HG02678 (cell line): ENCODE measurements around the gene HOXA7.

Experiments used
- ATAC-seq: cut with Tn5 transposase; IDR thresholded peaks from one replicate; pipeline ENCODE4 v1.9.1; 2021; ENCODE audit warnings: mild to moderate bottlenecking, moderate library complexity; ENCODE audit not compliant: unreplicated experiment

HOXA7 gene

DNA sequence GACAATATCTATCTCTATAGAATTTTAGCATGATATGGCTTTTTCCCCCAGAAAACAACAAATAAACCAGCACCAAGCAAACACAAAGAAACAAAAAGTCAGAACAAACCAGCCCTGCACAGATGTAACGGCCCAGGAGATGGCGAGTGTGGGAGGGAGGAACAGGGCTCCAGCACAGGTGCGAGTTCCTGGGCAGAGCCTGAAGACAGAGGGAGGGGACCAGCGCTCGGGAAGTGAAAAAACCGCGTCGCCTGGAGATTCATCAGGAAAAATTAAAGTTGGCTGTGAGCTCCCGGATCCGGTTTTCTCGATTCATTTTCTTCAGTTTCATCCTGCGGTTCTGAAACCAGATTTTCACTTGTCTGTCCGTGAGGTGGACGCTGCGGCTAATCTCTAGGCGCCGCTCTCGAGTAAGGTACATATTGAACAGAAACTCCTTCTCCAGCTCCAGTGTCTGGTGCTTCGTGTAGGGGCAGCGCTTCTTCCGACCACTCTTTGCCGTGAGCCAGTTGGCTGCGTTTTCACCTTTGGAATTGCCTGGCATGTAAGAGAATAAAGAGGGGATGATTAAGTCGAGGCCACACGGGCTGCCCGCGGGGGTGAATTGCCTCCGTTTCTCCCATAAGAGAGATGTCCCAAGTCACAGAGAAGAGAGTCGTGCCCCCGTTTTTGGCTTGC lies 15.3 kb upstream of the HOXA7 start:
- no peak for ATAC-seq

DNA sequence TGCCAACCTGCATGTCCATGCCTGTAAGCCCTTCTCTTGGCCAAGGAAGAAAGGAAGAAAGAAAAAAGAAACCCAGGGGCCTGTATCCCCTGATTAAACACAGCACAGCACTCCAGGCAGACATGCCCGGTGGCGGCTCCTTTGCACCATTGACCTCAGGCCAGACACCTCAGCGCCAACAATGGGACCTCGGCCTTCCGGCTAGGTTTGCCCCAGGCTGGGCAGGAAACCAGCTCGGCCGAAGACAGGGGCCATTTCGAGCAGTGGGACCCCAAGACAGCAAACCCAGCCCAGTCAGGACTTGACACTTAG lies 14.8 kb upstream of the HOXA7 start:
- no peak for ATAC-seq

DNA sequence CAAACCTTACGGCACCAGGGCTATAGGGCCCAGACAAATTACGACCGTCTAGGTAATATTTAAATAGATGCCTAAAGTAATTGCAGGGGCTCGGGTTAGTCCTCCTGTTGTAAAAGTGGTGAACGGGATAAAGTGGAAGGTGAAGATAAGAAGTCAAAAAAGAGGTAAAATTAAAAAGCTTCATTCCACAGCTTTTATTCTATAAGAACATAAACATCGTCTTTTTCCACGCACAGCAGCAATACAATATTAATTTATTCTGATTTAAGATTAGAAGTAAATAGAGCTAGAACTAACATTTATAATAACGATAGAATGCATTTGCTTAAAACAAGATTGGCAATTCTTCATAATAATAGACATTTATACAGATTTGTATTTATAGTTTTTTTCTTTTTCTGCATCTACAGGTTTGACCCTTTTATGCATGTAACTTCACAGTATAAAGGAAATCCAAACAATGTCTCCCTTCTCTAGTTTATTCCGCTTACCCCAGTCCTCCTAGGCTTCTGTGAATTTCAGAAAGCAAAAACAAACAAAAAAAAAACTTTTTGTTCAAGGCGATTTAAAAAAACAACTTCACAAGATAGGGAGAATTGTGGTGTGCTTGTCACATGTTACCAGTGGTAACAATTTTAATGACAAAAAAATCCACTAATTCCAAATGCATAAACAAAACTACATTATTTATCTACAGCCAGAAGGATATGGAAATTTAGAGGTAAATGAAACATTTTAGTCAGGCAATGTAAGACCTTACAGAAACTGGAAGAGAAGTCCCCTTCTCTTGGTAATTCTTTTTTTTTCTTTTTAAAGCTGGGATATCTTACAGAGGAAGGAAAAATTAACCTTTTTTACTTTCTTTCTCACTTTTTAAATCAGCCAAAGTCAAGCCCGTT lies 14.2 kb upstream of the HOXA7 start:
- no peak for ATAC-seq

DNA sequence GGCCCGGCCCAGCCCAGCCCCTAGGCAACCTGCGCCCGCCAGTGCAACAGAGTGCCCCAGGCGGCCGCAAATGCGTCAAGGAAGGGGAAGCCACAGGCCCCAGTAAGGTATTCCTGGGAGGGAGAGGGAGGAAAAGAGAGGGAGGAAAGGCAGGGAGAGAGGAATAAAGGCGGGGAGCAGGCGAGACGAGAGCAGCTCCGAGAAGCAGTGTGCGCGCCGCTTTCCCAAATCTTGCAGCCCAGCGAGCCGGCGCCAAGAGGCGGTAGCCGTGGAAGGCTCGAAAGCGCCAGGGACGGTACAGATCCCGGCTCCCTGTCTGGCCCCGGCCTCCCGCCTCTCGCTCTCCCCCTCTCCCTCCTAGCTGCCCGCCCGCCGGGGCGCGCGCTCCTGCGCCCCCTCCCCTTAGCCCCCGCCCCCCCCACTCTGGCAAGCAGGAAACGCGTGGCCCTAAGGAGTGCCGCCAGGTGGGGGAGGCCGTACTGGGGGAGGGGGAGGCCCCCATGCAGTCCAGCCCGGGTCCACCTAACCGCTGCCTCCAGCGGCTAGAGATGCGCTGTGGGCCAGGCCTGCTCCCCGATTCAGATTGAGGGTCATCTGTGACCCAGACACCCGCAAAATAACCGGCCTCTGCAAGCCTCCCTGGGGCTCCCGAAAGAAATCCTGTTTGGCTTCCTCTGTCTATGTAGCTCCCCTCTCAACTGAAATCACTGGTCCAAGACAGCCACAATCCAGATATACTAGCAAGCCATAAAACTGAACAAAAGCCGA lies 13.4 kb upstream of the HOXA7 start:
- ATAC-seq = no peak

DNA sequence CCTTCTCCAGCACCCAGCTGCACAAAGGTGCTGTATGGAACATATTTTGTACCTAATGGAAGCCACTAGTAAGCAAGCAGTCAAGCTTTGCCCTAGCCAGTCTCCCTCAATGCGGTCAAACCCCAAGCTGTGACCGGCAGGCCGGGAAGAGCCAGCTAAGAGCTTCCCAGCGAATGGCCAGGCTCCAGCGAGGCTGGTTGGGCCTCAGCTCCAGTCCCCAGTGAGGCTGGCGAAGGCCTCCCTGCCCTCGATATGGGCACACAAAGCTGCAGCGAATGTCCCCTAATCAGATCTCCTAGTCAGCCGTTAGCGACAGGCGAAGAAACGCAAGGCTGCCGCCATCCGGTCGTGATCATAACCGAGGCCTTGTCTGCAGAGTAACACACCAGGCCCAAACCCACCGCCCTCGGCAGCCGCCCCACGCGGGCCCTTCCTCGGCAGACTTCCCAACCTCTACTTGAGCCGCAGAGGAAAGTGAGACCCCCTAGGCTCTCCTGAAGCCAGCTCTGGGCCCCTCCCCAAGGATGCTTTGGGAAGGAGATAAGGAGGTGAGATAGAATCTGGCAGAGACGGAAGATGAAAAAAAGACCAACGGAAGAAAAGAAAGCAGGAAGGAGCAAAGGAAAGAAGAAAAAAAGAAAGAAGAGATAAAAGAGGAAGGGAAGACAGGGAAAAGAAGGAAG lies 11.9 kb upstream of the HOXA7 start:
- no peak for ATAC-seq

DNA sequence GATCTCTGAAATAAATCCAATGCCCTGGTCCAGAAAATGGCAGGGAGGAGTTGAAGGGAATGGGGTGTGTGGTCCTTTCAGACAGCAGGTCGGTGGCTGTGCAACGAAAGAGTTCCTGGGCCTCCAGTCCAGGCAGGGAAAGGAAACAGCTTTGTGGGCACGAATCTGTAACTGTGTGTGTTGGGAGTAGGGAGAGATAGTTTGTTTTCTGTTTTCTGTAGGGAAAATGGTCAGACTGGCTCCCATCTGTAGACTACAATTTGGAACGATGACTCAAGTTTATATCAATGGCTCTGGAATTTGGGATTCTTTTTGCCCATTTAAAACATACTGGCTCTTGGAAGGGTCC lies 11.4 kb upstream of the HOXA7 start:
- ATAC-seq = no peak

DNA sequence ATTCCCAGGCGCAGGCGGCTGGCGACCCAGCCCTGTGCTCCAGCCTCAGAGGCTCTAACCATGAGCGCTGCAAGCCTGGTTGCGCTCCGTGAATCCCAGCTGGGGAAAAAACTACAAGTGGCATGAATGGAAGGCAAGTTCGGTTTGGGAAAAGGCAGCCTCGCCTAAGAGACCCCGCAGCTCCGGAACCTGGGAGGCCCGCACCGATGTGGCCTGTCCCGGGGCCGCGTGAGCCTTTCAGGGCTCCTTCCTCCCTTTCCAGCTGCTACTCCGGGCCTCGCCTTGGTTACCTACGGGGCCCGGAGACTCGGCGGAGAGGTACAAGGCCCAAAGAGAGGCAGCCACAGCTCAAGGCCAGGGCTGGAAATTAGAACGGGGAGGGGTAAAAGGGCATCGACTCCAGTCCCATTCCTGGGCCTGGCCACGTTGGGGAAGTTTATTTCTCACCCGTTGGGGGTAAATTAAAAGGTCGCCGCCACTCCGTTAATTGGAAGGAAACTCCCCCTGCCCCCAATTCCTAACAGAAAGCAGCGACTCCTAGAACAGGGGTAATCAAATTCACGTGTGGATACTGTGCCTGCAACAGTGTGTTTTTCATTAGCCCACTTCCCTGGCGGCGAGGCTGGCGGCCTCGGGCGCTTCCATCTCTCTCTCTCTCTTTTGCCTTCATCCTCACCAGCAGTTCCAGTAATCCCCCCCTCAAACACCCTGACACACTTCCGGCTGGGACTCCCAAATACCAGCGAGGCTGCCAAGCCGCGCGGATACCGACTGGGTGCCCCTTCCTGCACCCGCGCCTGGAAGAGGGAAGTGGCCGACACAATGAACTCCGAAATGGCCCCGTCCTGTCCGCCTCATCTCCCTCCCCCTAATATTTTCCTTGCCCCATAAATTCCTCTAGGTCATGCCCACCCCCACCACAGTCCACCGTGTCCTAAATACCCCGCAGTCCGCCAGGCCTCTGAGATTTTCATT lies 10.3 kb upstream of the HOXA7 start:
- no peak for ATAC-seq

DNA sequence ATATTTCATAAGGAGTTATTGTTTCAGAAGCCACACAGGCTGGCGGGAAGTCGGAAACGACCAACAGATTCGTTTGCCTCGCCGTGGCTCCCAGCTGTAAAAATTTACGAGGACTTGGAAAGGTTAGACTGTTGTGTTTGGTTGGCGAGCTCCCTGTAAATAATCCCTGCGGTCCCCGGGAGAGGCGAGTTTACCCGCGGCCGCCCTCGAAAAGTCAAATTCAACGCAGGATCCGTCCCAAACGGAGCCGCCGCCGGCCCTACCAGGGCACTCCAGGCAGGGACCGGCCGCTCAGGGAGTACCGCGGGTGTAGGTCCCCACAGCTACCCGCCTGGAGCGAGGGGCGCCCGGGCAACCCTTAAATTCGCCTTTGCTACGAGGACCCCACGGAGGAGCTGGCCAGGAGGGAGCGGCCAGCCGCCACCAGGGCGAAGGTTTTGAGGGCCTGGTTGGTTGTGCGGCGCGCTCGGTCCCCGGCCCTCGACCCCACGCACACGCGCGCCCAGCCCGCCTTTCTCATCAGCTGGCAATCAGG lies 9.6 kb upstream of the HOXA7 start:
- ATAC-seq = no peak

DNA sequence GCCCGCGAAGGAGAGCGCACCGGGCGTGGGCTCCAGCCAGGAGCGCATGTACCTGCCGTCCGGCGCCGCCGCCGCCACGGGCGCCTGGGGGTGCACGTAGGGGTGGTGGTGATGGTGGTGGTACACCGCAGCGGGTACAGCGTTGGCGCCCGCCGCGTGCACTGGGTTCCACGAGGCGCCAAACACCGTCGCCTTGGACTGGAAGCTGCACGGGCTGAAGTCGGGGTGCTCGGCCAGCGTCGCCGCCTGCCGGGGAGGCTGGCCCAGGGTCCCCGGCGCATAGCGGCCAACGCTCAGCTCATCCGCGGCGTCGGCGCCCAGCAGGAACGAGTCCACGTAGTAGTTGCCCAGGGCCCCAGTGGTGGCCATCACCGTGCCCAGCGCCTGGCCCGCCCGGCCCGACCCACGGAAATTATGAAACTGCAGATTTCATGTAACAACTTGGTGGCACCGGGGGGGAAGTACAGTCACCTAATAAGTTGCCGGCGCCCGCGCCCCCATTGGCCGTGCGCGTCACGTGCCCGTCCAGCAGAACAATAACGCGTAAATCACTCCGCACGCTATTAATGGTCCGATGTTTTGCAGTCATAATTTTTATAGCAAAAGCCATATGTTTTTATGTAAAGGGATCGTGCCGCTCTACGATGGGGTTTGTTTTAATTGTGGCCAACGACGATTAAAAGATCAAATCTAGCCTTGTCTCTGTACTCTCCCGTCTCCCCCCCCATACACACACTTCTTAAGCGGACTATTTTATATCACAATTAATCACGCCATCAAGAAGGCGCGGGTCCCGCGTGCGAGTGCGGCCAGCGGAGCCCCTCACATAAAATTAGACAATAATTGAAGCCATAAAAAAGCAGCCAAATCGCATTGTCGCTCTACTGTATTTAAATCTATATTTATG lies 8.9 kb upstream of the HOXA7 start, which contains the start of gene HOXA9:
Gene HOXA9, minus strand, starts transcription at position 449 of the 907 bp plus-strand sequence. Its CDS starts 80 bp downstream, at position 369.
- no peak for ATAC-seq

DNA sequence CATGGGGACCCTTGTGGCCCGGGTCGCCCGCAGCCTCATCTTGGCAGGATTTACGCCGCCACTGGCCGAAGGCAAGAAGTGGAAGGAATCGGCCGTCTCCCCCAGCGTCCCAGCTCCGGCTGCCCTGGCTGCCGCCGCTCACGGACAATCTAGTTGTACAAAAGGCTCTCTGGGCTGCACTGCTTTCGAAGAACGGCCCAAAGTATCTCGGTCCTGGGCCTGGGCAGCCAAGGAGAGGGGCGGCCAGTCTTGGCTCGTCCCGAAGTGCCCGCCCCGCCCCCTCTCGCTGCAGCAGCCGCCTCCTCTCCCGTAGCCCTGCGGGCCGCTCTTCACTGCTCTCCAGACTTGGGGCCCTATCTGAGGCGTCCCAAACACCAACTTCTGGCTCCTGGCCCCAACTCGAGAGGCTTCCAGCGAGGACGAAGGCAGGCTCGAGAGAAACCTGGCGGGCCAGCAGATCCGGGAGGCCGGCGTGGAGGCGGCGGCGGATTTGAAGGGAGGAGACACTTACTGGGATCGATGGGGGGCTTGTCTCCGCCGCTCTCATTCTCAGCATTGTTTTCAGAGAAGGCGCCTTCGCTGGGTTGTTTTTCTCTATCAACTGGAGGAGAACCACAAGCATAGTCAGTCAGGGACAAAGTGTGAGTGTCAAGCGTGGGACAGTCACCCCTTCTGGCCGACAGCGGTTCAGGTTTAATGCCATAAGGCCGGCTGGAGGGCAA lies 8.1 kb upstream of the HOXA7 start:
- no peak for ATAC-seq

DNA sequence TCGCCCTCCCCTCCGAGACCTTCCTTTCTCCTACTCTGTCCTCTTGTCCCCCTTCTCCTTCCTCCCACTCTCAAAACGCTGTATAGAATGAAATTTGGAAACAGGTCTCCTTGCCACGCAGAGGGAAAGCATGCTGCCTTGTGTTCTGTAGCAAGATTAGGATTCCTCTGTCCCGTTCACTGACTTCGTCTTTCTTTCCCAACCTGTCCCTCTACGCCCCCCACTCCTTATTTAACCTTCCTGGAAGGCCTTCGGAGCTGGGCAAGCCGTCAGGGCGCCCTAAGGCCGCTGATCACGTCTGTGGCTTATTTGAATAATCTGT lies 7.5 kb upstream of the HOXA7 start:
- ATAC-seq = no peak

DNA sequence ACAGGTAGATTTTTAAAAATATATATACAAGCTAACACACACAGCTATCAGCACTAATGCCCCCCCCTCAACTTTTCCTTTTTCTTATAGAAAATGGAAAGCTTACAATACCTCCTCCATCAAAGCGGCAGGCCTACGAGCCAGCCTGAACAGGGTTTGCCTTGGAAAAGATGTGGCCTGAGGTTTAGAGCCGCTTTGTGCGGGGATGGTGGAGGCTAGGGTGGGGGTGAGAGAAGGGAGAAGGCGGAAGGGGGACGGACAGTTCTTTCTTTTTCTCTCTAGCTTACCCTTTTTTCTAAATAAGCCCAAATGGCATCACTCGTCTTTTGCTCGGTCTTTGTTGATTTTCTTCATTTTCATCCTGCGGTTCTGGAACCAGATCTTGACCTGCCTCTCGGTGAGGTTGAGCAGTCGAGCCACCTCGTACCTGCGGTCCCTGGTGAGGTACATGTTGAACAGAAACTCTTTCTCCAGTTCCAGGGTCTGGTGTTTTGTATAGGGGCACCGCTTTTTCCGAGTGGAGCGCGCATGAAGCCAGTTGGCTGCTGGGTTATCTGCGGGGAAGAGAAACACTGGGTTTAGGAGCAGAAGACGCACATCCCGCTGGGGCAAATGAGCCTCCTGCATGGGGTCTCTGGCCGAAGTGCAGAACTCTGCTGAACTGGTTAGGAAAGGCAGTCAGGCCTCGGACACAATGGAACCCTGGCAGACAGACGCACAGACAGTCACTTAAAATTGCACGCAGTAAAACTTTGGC lies 7.0 kb upstream of the HOXA7 start:
- ATAC-seq = no peak

DNA sequence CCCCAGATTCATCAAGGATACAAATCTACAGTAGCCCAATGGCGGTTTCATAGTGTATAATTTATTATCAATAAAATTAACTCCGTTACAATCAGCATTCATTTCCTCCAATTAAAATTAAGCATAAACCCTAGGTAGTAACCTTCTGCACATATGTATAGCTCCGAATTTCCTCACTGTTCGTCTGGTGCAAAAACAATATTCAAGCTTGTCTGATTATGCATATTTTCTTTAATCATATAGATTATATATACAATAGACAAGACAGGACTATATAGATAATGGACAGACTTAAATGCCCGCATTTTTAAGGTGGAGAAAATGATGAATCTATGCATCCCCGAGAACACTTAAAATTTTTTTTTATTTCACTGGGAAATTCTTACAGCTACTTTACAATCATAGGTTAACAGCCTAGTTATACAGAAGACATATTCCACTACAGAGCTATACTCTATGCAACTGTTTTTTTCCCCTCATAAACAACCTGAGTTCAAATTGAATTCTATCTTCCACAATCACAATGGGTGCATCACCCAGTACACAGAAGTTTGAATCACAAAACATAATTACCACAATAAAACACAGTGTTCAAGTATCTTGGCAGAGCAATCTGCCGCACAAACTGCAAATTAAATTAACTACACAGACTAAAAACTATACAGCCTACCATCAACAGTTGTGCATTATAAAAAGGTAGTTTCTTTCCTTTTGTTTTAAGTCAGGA lies 6.2 kb upstream of the HOXA7 start:
- no peak for ATAC-seq

DNA sequence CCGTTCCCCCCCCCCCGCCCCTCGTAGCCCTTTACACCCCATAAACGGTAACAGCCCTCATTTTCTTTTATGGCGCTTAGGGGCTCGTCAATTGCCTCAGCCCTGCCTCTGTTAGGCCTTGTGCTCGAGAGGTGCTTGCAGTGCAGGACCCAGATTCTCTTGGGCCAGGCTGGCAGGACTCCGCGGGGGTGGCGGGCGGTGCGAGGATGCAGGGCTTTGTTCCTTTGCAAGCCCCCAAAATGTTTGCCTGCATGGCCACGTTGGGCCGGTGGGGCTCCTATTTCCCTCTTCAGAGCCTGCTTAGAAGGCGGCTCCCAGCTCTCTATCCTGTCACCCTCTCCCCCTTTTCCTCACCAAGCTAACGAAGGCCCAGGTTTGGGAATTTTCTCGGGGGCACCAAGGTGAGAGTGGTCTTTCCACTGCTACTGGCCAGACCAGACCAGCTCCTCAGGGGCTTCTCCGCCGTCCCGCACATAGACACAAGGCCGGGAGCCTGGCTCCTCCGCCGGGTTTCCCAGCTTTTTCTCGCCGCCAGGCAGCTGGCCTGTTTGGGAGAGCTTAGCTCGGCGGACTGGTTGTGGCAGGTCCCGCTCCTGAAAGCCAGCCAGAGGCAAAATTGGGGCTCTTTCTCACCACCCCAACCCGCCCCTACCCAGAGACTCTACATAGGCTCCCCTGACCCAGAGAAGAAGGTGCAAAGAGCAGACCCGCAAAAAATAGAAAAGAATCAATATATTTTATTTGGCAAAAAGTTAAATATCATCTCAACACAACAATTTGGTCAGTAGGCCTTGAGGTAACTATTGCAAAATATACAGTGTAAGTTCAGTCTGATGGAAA lies 5.5 kb upstream of the HOXA7 start:
- ATAC-seq = no peak

DNA sequence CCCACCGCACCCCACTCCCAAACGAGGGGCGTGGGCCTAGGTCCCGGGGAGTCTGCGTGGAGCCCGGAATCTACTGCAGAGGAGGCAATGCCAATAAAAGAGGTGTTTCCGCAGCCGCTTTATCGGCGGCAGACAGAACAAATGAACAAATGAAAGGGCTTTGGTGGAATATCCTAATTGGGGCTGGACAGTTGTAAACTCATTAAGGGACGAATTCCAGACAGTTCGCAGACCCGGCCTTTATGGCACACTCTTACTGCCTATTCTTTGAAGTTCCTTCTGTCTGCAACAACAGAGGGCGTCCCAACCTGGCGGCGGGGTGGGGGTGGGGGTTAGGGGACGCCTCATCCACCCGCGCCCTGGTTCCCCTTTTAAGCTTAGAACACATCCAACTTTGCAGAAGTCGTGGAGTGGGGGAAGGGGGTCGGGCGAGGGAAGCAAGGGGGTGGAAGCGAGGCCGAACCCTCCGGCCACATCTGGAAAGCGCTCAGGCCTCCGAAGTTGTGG lies 4.8 kb upstream of the HOXA7 start:
- ATAC-seq = no peak
